DMS153 treated with DMSO at 0.1 percent for 48 hours (cell line): ENCODE measurements around the gene PLA2R1.

ENCODE experiments used
- DNase-seq: peaks from one replicate; lab custom pipeline; 2025; ENCODE audit not compliant: unreplicated experiment; lab: John Stamatoyannopoulos, UW

Gene PLA2R1

GRCh38 chr2:159938395-159938794 is 124.0 kb downstream of the PLA2R1 start:
- DNase-seq: no peak

GRCh38 chr2:159936471-159936870 is 125.9 kb downstream of the PLA2R1 start:
- DNase-seq: no peak

- no peak for DNase-seq
These were observed 128.7 kb downstream of the PLA2R1 start for GRCh38 chr2:159933727-159934049.

- no peak for DNase-seq
These were observed 129.2 kb downstream of the PLA2R1 start for GRCh38 chr2:159933040-159933726.

GRCh38 chr2:159926695-159927094 is 135.7 kb downstream of the PLA2R1 start:
- DNase-seq: no peak

GRCh38 chr2:159925975-159926374 is 136.4 kb downstream of the PLA2R1 start:
- DNase-seq: no peak

- no peak for DNase-seq
These were observed 139.9 kb downstream of the PLA2R1 start for GRCh38 chr2:159922563-159922962.

GRCh38 chr2:159921752-159922404 is 140.5 kb downstream of the PLA2R1 start:
- DNase-seq: peak; percentile 14

GRCh38 chr2:159916511-159916910 is 145.9 kb downstream of the PLA2R1 start:
- DNase-seq: no peak

- DNase-seq: no peak
These were observed 148.5 kb downstream of the PLA2R1 start for GRCh38 chr2:159913900-159914299.

- no peak for DNase-seq
These were observed 149.8 kb downstream of the PLA2R1 start for GRCh38 chr2:159912580-159912979.

- DNase-seq: no peak
These were observed 151.5 kb downstream of the PLA2R1 start for GRCh38 chr2:159910951-159911350.

- DNase-seq: no peak
These were observed 153.8 kb downstream of the PLA2R1 start for GRCh38 chr2:159908623-159909022.

GRCh38 chr2:159907909-159908308 is 154.5 kb downstream of the PLA2R1 start:
- DNase-seq: no peak

- DNase-seq: no peak
These were observed 156.3 kb downstream of the PLA2R1 start for GRCh38 chr2:159905926-159906714.

- DNase-seq: no peak
These were observed 157.5 kb downstream of the PLA2R1 start for GRCh38 chr2:159904959-159905305.

GRCh38 chr2:159904127-159904958 is 158.1 kb downstream of the PLA2R1 start, which contains the start of gene LY75:
Gene LY75 (minus strand): TSS chr2:159904756.
- no peak for DNase-seq

GRCh38 chr2:159903443-159904126 is 158.8 kb downstream of the PLA2R1 start:
- peak; percentile 15 for DNase-seq

GRCh38 chr2:159902722-159903121 is 159.7 kb downstream of the PLA2R1 start:
- DNase-seq: no peak

- no peak for DNase-seq
These were observed 162.1 kb downstream of the PLA2R1 start for GRCh38 chr2:159900343-159900742.

GRCh38 chr2:159898441-159898840 is 164.0 kb downstream of the PLA2R1 start:
- no peak for DNase-seq
